PFSK-1 (cell line): Measurements from ENCODE around the gene CSPG5.

ENCODE experiments used
- SIN3A ChIP-seq: IDR thresholded peaks from 2 replicates; pipeline ENCODE4 v1.6.1; 2012; ENCODE audit warnings: mild to moderate bottlenecking, low read length, moderate library complexity, borderline replicate concordance; ENCODE audit not compliant: insufficient read depth
- TAF1 ChIP-seq: IDR thresholded peaks from 2 replicates; pipeline ENCODE4 v1.6.1; 2012; ENCODE audit warnings: low read length, control low read depth, borderline replicate concordance; ENCODE audit not compliant: insufficient read depth

GRCh38 chr3:47512416-47513124, 66.1 kb downstream of the CSPG5 start:
- TF ChIP-seq SIN3A: no peak
- TF ChIP-seq TAF1: no peak
